ENCODE results near the gene VTI1A.
"Not testable (repeated sequence)": the region's sequence is repeated elsewhere in the genome, so short reads cannot be mapped to it uniquely, and the experiment has no call there.

VTI1A gene

GRCh38 chr10:112509558-112510291 is 62.7 kb downstream of the VTI1A start:
- DNase-seq: no peak

- no peak for DNase-seq
Observed at GRCh38 chr10:112510384-112510783, 63.4 kb downstream of the VTI1A start.

GRCh38 chr10:112512294-112512693 is 65.3 kb downstream of the VTI1A start:
- DNase-seq: no peak

- DNase-seq: no peak
Observed at GRCh38 chr10:112515126-112515525, 68.1 kb downstream of the VTI1A start.

- no peak for DNase-seq
Observed at GRCh38 chr10:112515852-112516251, 68.8 kb downstream of the VTI1A start.

GRCh38 chr10:112517451-112517862 is 70.4 kb downstream of the VTI1A start:
- DNase-seq: no peak

- no peak for DNase-seq
Observed at GRCh38 chr10:112519133-112519761, 72.2 kb downstream of the VTI1A start.

- DNase-seq: no peak
Observed at GRCh38 chr10:112520914-112521313, 73.9 kb downstream of the VTI1A start.

GRCh38 chr10:112524641-112525040 is 77.6 kb downstream of the VTI1A start:
- DNase-seq: no peak

GRCh38 chr10:112525200-112525599 is 78.2 kb downstream of the VTI1A start:
- no peak for DNase-seq

- DNase-seq: no peak
Observed at GRCh38 chr10:112526139-112526538, 79.1 kb downstream of the VTI1A start.

- no peak for DNase-seq
Observed at GRCh38 chr10:112526906-112527305, 79.9 kb downstream of the VTI1A start.

GRCh38 chr10:112528235-112528634 is 81.2 kb downstream of the VTI1A start:
- no peak for DNase-seq

GRCh38 chr10:112531421-112531820 is 84.4 kb downstream of the VTI1A start:
- no peak for DNase-seq

GRCh38 chr10:112532189-112532588 is 85.2 kb downstream of the VTI1A start:
- DNase-seq: no peak

- DNase-seq: no peak
Observed at GRCh38 chr10:112532956-112533355, 85.9 kb downstream of the VTI1A start.

- DNase-seq: no peak
Observed at GRCh38 chr10:112533916-112534315, 86.9 kb downstream of the VTI1A start.

- DNase-seq: no peak
Observed at GRCh38 chr10:112535531-112535951, 88.5 kb downstream of the VTI1A start.

- no peak for DNase-seq
Observed at GRCh38 chr10:112536663-112537062, 89.6 kb downstream of the VTI1A start.

GRCh38 chr10:112538168-112538567 is 91.2 kb downstream of the VTI1A start:
- no peak for DNase-seq

GRCh38 chr10:112539340-112539739 is 92.3 kb downstream of the VTI1A start:
- no peak for DNase-seq

- not testable (repeated sequence) for DNase-seq
Observed at GRCh38 chr10:112542823-112543222, 95.8 kb downstream of the VTI1A start.

- no peak for DNase-seq
Observed at GRCh38 chr10:112546474-112546873, 99.5 kb downstream of the VTI1A start.

- no peak for DNase-seq
Observed at GRCh38 chr10:112548535-112549276, 101.7 kb downstream of the VTI1A start.
